Naive thymus-derived CD8-positive, alpha-beta T cell (primary cell): Measurements from ENCODE around the gene PDCD5. TPM values are rescaled to one million over a fixed set of nuclear protein-coding genes. Genes with fewer than 3 reads are reported as not detected.
"Not testable (repeated sequence)": the region's sequence is repeated elsewhere in the genome, so short reads cannot be mapped to it uniquely, and the experiment has no call there.

Experiments
- ATAC-seq, 2 donors: fragments of 150-1000 bp; cut with Tn5 transposase in 1 of 2; sonication (Bioruptor Pico), chemical (Tn5 transposase) in 1 of 2; 1 replicate in 1 of 2; 2 replicates in 1 of 2; pipeline ENCODE4 v1.10.0; 2021; ENCODE audit warnings: mild to moderate bottlenecking in 2 of 2, moderate library complexity in 2 of 2
- POLR2A ChIA-PET: fragments of 350-600 bp; sonication (Branson Sonifier 250); formaldehyde crosslinking; loops from one replicate; lab custom pipeline; 2021; ENCODE audit warnings: antibody characterized with exemption; lab: Charles Lee
- DNase-seq, 10 donors: peaks; one replicate each; pipeline versions ENCODE4 v3.0.0 to v3.0.0-alpha.2; 2020 to 2022
- H3K27ac Mint-ChIP-seq, 10 donors: one replicate each; pipeline ENCODE4 v1.8.0; 2020 to 2022; ENCODE audit warnings: mild to moderate bottlenecking in 10 of 10, mixed read lengths in 10 of 10, moderate library complexity in 4 of 10, inconsistent platforms in 1 of 10
- H3K27me3 Mint-ChIP-seq, 5 donors: one replicate each; pipeline ENCODE4 v1.8.0; 2021 to 2022; ENCODE audit warnings: mixed read lengths in 5 of 5
- H3K36me3 Mint-ChIP-seq, 3 donors: one replicate each; pipeline ENCODE4 v1.8.0; 2020 to 2022; ENCODE audit warnings: mixed read lengths in 3 of 3, mild to moderate bottlenecking in 2 of 3, inconsistent platforms in 1 of 3
- H3K4me1 Mint-ChIP-seq, 4 donors: one replicate each; pipeline ENCODE4 v1.8.0; 2021 to 2022; ENCODE audit warnings: mixed read lengths in 4 of 4
- H3K4me3 Mint-ChIP-seq, 10 donors: one replicate each; pipeline ENCODE4 v1.8.0; 2020 to 2022; ENCODE audit warnings: mild to moderate bottlenecking in 10 of 10, mixed read lengths in 10 of 10, moderate library complexity in 6 of 10, inconsistent platforms in 1 of 10
- H3K9me3 Mint-ChIP-seq, 9 donors: one replicate each; pipeline ENCODE4 v1.8.0; 2020 to 2022; ENCODE audit warnings: mixed read lengths in 9 of 9, mild to moderate bottlenecking in 3 of 9, inconsistent platforms in 1 of 9, moderate library complexity in 1 of 9
- polyA plus RNA-seq, 3 donors: library from polyadenylated mRNA; unstranded; fragments of 300-500 nt; fragmentation: Illumina TruSeq; gene quantifications; one replicate each; pipeline ENCODE4 v1.2.3, GENCODE V29; 2021
- total RNA-seq, 8 experiments: library from RNA in 2 of 8; stranded (reverse) in 2 of 8; gene quantifications; one replicate each; pipeline ENCODE4 v1.2.3 and lab custom pipeline; 2021 to 2026

PDCD5 gene
- 10 to 100 TPM; 58.9 to 60.7 TPM for total RNA-seq
- polyA plus RNA-seq, result 100 to 1,000 TPM in 2 of 3 donors, 10 to 100 TPM in 1; 99.5 to 117 (median 109) TPM
- 16.8 to 102 (median 47.2) reads per million in 6 experiments for total RNA-seq (lab: John Stamatoyannopoulos, UW)

GRCh38 chr19:32580901-32581704 is at the start of gene PDCD5:
Gene PDCD5, plus strand, starts transcription at chr19:32581190. Its CDS starts 72 bp downstream, at chr19:32581262.
- POLR2A ChIA-PET, result interaction anchor here (0.7 to 1.9 kb wide), 10 partner anchors 8 to 792 kb away, joined by 3 to 16 read pairs (median 5); partner anchors contain the start of genes ANKRD27, CEBPG, DPY19L3 and FAAP24
- ATAC-seq (peak; percentile 85 to 93), DNase-seq (peak; percentile 88 to 99 (median 94))
- Mint-ChIP-seq H3K27ac (peak within 1 kb of the TSS; percentile 45 to 97 (median 94)), H3K9me3 (no peaks in the 10 kb centered on the region), H3K36me3 (peaks cover 0 to 32% (median 4%) of the 10 kb centered on the region in 3 donors), H3K27me3 (peaks cover 0 to 4% (median 0%) of the 10 kb centered on the region in 5 donors), H3K4me1 (peaks cover 5 to 44% (median 34%) of the 10 kb centered on the region in 4 donors), H3K4me3 (peak within 1 kb of the TSS; percentile 91 to 97 (median 94))

- Mint-ChIP-seq H3K9me3 (peaks cover 0 to 41% (median 17%) of the 10 kb centered on the region in 9 donors), H3K36me3 (peaks cover 2 to 22% (median 2%) of the 10 kb centered on the region in 3 donors), H3K27ac (peak overlapping the region in 1 of 10 donors; percentile 2), H3K4me3 (no peak overlapping the region), H3K4me1 (no peaks in the 10 kb centered on the region), H3K27me3 (peaks cover 2 to 17% (median 9%) of the 10 kb centered on the region in 5 donors)
- DNase-seq (no peak), ATAC-seq (no peak)
- POLR2A ChIA-PET, result no interaction called here
Observed at GRCh38 chr19:32532233-32532632, 48.8 kb upstream of the PDCD5 start.

- no peaks in the 10 kb centered on the region for H3K4me1 Mint-ChIP-seq
- ATAC-seq (no peak), DNase-seq (no peak)
- peak overlapping the region in 1 of 10 donors; percentile 65 for H3K27ac Mint-ChIP-seq
- H3K36me3 Mint-ChIP-seq, result peaks cover 0 to 22% (median 2%) of the 10 kb centered on the region in 3 donors
- peaks cover 5 to 23% (median 20%) of the 10 kb centered on the region in 9 donors for H3K9me3 Mint-ChIP-seq
- H3K4me3 Mint-ChIP-seq, result no peak overlapping the region
- peaks cover 9 to 36% (median 16%) of the 10 kb centered on the region in 5 donors for H3K27me3 Mint-ChIP-seq
- POLR2A ChIA-PET, result no interaction called here
Observed at GRCh38 chr19:32537580-32537979, 43.4 kb upstream of the PDCD5 start.

GRCh38 chr19:32539240-32539916 is 41.6 kb upstream of the PDCD5 start:
- Mint-ChIP-seq H3K4me3 (no peak overlapping the region), H3K27ac (no peak overlapping the region), H3K27me3 (peaks cover 8 to 37% (median 15%) of the 10 kb centered on the region in 5 donors), H3K36me3 (peaks cover 0 to 14% (median 2%) of the 10 kb centered on the region in 3 donors), H3K4me1 (no peaks in the 10 kb centered on the region), H3K9me3 (peaks cover 5 to 15% (median 11%) of the 10 kb centered on the region in 9 donors)
- DNase-seq (no peak), ATAC-seq (no peak)
- POLR2A ChIA-PET, result no interaction called here

- ATAC-seq (no peak), DNase-seq (no peak)
- Mint-ChIP-seq H3K27ac (no peak overlapping the region), H3K4me1 (no peaks in the 10 kb centered on the region), H3K36me3 (peaks cover 0 to 9% (median 2%) of the 10 kb centered on the region in 3 donors), H3K4me3 (no peak overlapping the region), H3K27me3 (peaks cover 8 to 37% (median 15%) of the 10 kb centered on the region in 5 donors), H3K9me3 (peaks cover 5 to 11% (median 7%) of the 10 kb centered on the region in 9 donors)
- POLR2A ChIA-PET, result interaction anchor here (0.7 kb wide), 1 partner anchor 1633 kb away, joined by 3 read pairs; no protein-coding TSS in a partner anchor
Observed at GRCh38 chr19:32540621-32541020, 40.4 kb upstream of the PDCD5 start.

- DNase-seq, ATAC-seq, H3K4me3 Mint-ChIP-seq, H3K27ac Mint-ChIP-seq, H3K4me1 Mint-ChIP-seq, H3K36me3 Mint-ChIP-seq, POLR2A ChIA-PET: not testable (repeated sequence)
- H3K27me3 Mint-ChIP-seq, result peaks cover 6 to 33% (median 13%) of the 10 kb centered on the region in 5 donors
- peaks cover 5 to 11% (median 6%) of the 10 kb centered on the region in 9 donors for H3K9me3 Mint-ChIP-seq
Observed at GRCh38 chr19:32541376-32541775, 39.6 kb upstream of the PDCD5 start.

GRCh38 chr19:32542477-32543108 is 38.4 kb upstream of the PDCD5 start:
- Mint-ChIP-seq H3K4me3 (no peak overlapping the region), H3K9me3 (peaks cover 4 to 11% (median 6%) of the 10 kb centered on the region in 9 donors), H3K4me1 (no peaks in the 10 kb centered on the region), H3K36me3 (peaks cover 0 to 9% (median 0%) of the 10 kb centered on the region in 3 donors), H3K27me3 (peaks cover 4 to 27% (median 9%) of the 10 kb centered on the region in 5 donors), H3K27ac (no peak overlapping the region)
- DNase-seq (no peak), ATAC-seq (no peak)
- POLR2A ChIA-PET, result no interaction called here

GRCh38 chr19:32543115-32543900 is 37.7 kb upstream of the PDCD5 start:
- Mint-ChIP-seq H3K9me3 (peaks cover under 1 to 5% (median 2%) of the 10 kb centered on the region in 9 donors), H3K27ac (no peak overlapping the region), H3K36me3 (peaks cover 0 to 5% (median 0%) of the 10 kb centered on the region in 3 donors), H3K27me3 (peaks cover 6 to 27% (median 9%) of the 10 kb centered on the region in 5 donors), H3K4me1 (no peaks in the 10 kb centered on the region), H3K4me3 (no peak overlapping the region)
- POLR2A ChIA-PET, result no interaction called here
- ATAC-seq (no peak), DNase-seq (no peak)

GRCh38 chr19:32544917-32545316 is 36.1 kb upstream of the PDCD5 start:
- ATAC-seq (no peak), DNase-seq (no peak)
- Mint-ChIP-seq H3K36me3 (no peaks in the 10 kb centered on the region), H3K9me3 (no peaks in the 10 kb centered on the region), H3K4me1 (no peaks in the 10 kb centered on the region), H3K27me3 (peaks cover 4 to 20% (median 7%) of the 10 kb centered on the region in 5 donors), H3K27ac (no peak overlapping the region), H3K4me3 (no peak overlapping the region)
- POLR2A ChIA-PET, result no interaction called here

- Mint-ChIP-seq H3K4me3 (no peak overlapping the region), H3K27ac (no peak overlapping the region), H3K4me1 (no peaks in the 10 kb centered on the region), H3K36me3 (no peaks in the 10 kb centered on the region), H3K27me3 (peaks cover 0 to 2% (median 0%) of the 10 kb centered on the region in 5 donors), H3K9me3 (no peaks in the 10 kb centered on the region)
- ATAC-seq, result no peak
- POLR2A ChIA-PET, result no interaction called here
- DNase-seq, result no peak
Observed at GRCh38 chr19:32550666-32551065, 30.3 kb upstream of the PDCD5 start.

GRCh38 chr19:32555786-32556185 is 25.2 kb upstream of the PDCD5 start:
- no peak overlapping the region for H3K4me3 Mint-ChIP-seq
- H3K9me3 Mint-ChIP-seq, result no peaks in the 10 kb centered on the region
- peaks cover 0 to 2% (median 0%) of the 10 kb centered on the region in 4 donors for H3K4me1 Mint-ChIP-seq
- POLR2A ChIA-PET, result no interaction called here
- H3K27me3 Mint-ChIP-seq, result peaks cover 3 to 9% (median 7%) of the 10 kb centered on the region in 5 donors
- DNase-seq (no peak), ATAC-seq (no peak)
- no peak overlapping the region for H3K27ac Mint-ChIP-seq
- no peaks in the 10 kb centered on the region for H3K36me3 Mint-ChIP-seq
